B cell (primary cell): ENCODE results near the gene MBTD1.
"Not testable (repeated sequence)": the region's sequence is repeated elsewhere in the genome, so short reads cannot be mapped to it uniquely, and the experiment has no call there.

Experiments used
- CTCF ChIP-seq: fragments of 200-600 bp; IDR thresholded peaks from one replicate; pipeline ENCODE4 v1.8.0; 2022; ENCODE audit warnings: antibody characterized with exemption, mild to moderate bottlenecking
- EZH2 ChIP-seq: IDR thresholded peaks from 2 replicates; pipeline ENCODE4 v1.6.1; 2012; ENCODE audit warnings: borderline replicate concordance, low read depth, mild to moderate bottlenecking, moderate library complexity, low read length; ENCODE audit not compliant: insufficient read depth, poor library complexity, severe bottlenecking

- TF ChIP-seq CTCF, EZH2: not testable (repeated sequence)
Measured at GRCh38 chr17:51172030-51172429, 87.8 kb downstream of the MBTD1 start.
